ENCODE data around the gene RCN2.

Gene RCN2

DNA sequence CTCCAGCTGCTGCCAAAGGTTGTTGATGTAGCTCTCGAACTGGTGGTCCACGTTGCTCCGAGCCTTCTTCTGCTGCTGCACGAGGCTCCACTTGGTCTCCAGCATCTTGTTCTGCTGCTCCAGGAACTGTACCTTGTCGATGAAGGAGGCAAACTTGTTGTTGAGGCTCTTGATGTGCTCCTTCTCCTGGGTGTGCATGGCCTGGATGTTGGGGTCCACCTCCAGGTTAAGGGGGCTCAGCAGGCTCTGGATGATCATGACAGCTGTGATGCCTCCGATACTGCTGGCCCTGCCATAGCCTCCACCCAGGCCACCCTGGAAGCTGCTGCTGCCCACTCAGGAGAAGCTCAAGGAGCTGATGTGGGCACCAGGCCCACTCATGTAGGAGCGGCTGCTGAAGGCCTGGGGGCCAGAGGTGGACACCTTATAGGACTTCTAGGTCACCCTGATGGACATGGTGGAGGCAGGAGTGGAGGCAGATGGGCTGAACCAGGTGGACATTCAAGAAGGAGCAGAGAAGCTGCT, 48.5 kb downstream of the RCN2 start:
- TF ChIP-seq ZBTB7A (IDR thresholded peaks at IDR 0.05; ENCODE audit: low read depth) (no peak), TEAD4 (IDR thresholded peaks at IDR 0.05) (no peak)

DNA sequence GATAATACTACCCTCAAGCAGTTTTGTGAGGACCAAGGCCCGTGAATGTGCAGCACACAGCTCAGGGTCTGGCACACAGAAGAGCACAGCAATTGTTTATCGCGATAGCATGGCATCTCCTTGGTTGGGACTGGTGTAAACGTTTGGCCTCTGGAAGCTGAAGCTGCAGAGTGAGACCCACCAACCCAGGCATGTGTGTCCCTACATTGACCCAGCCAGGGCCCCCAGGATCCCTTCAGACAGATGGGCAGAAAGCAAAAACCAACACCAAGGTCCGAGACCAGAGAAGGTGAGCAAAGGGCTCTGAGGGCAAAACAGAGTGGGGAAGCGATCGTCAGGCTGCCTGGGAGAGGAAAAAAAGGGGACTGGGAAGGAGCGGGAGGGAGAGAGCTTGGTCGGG, 50.8 kb downstream of the RCN2 start:
- TF ChIP-seq CEBPB (IDR thresholded peaks at IDR 0.05): no peak
- TF ChIP-seq TAF1 (IDR thresholded peaks at IDR 0.05; ENCODE audit: low read depth): no peak
- TF ChIP-seq ZBTB7A (IDR thresholded peaks at IDR 0.05; ENCODE audit: low read depth): no peak
- no peak for TF ChIP-seq RAD21 (IDR thresholded peaks at IDR 0.05; ENCODE audit: low read depth)
- no peak for TF ChIP-seq TEAD4 (IDR thresholded peaks at IDR 0.05)
- TF ChIP-seq, protein P1, sequence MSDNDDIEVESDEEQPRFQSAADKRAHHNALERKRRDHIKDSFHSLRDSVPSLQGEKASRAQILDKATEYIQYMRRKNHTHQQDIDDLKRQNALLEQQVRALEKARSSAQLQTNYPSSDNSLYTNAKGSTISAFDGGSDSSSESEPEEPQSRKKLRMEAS (IDR thresholded peaks at IDR 0.05): no peak
- no peak for TF ChIP-seq TCF12 (IDR thresholded peaks at IDR 0.05; ENCODE audit: low read depth)
- no peak for TF ChIP-seq NFIC (IDR thresholded peaks at IDR 0.05)
- no peak for TF ChIP-seq REST (IDR thresholded peaks at IDR 0.05; ENCODE audit: low read depth)
- no peak for TF ChIP-seq CREB1 (IDR thresholded peaks at IDR 0.05; ENCODE audit: low read depth)
- TF ChIP-seq EGR1 (IDR thresholded peaks at IDR 0.05): no peak
- no peak for TF ChIP-seq YY1 (IDR thresholded peaks at IDR 0.05; ENCODE audit: low read depth)

GRCh38 chr15:76982756-76983155, 51.2 kb downstream of the RCN2 start:
- TF ChIP-seq RAD21 (IDR thresholded peaks at IDR 0.05; ENCODE audit: low read depth) (no peak), EP300 (IDR thresholded peaks at IDR 0.05; ENCODE audit: borderline replicate concordance) (no peak), ZBTB7A (IDR thresholded peaks at IDR 0.05; ENCODE audit: low read depth) (no peak), NFIC (IDR thresholded peaks at IDR 0.05) (no peak), TEAD4 (IDR thresholded peaks at IDR 0.05) (no peak), TAF1 (IDR thresholded peaks at IDR 0.05; ENCODE audit: low read depth) (no peak), REST (IDR thresholded peaks at IDR 0.05; ENCODE audit: low read depth) (no peak), CEBPB (IDR thresholded peaks at IDR 0.05) (no peak), EGR1 (IDR thresholded peaks at IDR 0.05) (no peak), TCF12 (IDR thresholded peaks at IDR 0.05; ENCODE audit: low read depth) (no peak), CREB1 (IDR thresholded peaks at IDR 0.05; ENCODE audit: low read depth) (no peak), YY1 (IDR thresholded peaks at IDR 0.05; ENCODE audit: low read depth) (no peak), FOXM1 (IDR thresholded peaks at IDR 0.05; ENCODE audit: borderline replicate concordance, low read depth) (no peak)
- TF ChIP-seq, protein P2, sequence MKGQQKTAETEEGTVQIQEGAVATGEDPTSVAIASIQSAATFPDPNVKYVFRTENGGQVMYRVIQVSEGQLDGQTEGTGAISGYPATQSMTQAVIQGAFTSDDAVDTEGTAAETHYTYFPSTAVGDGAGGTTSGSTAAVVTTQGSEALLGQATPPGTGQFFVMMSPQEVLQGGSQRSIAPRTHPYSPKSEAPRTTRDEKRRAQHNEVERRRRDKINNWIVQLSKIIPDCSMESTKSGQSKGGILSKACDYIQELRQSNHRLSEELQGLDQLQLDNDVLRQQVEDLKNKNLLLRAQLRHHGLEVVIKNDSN (IDR thresholded peaks at IDR 0.05): no peak
- TF ChIP-seq, protein P1 (IDR thresholded peaks at IDR 0.05): no peak

GRCh38 chr15:76983590-76984375, 52.2 kb downstream of the RCN2 start:
- TF ChIP-seq, protein P2 (IDR thresholded peaks at IDR 0.05): no peak
- TF ChIP-seq CEBPB (IDR thresholded peaks at IDR 0.05) (peak; percentile 31; the same call in 1 of the 2 replicates), EP300 (IDR thresholded peaks at IDR 0.05; ENCODE audit: borderline replicate concordance) (no peak), FOXM1 (IDR thresholded peaks at IDR 0.05; ENCODE audit: borderline replicate concordance, low read depth) (no peak)

DNA sequence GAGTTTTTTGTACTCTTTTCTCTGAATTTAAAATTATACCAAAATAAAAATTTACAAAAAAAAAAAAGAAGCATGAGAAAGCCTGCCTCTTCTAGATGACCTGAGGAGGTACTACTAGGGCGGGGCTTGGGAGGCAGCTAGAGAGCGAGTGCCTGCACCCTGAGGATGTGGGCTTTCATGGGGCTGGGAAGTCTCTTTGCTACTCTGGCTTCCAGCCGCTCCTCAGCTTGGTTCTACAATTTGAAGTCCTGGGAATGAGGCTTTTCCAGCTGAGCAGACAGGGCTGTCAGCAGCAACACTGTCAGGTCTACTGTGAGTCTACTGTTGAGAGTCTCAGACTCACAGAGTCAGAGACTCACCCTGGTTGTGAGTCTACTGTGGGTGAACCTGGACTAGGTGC, 55.2 kb downstream of the RCN2 start:
- no peak for TF ChIP-seq NFIC (IDR thresholded peaks at IDR 0.05)
- TF ChIP-seq TAF1 (IDR thresholded peaks at IDR 0.05; ENCODE audit: low read depth): no peak
- no peak for TF ChIP-seq ZBTB7A (IDR thresholded peaks at IDR 0.05; ENCODE audit: low read depth)
- TF ChIP-seq RAD21 (IDR thresholded peaks at IDR 0.05; ENCODE audit: low read depth): no peak
- no peak for TF ChIP-seq CREB1 (IDR thresholded peaks at IDR 0.05; ENCODE audit: low read depth)
- TF ChIP-seq EGR1 (IDR thresholded peaks at IDR 0.05): no peak
- TF ChIP-seq, protein P1 (IDR thresholded peaks at IDR 0.05): no peak
- no peak for TF ChIP-seq REST (IDR thresholded peaks at IDR 0.05; ENCODE audit: low read depth)
- TF ChIP-seq EP300 (IDR thresholded peaks at IDR 0.05; ENCODE audit: borderline replicate concordance): no peak
- TF ChIP-seq YY1 (IDR thresholded peaks at IDR 0.05; ENCODE audit: low read depth): no peak
- no peak for TF ChIP-seq TCF12 (IDR thresholded peaks at IDR 0.05; ENCODE audit: low read depth)
- TF ChIP-seq, protein P2 (IDR thresholded peaks at IDR 0.05): no peak
- no peak for TF ChIP-seq FOXM1 (IDR thresholded peaks at IDR 0.05; ENCODE audit: borderline replicate concordance, low read depth)
- TF ChIP-seq CEBPB (IDR thresholded peaks at IDR 0.05): no peak
- no peak for TF ChIP-seq TEAD4 (IDR thresholded peaks at IDR 0.05)

Data from Ishikawa (cell line).